ENCODE data around the gene STAB1.

GRCh38 chr3:52458770-52459545 lies 36.2 kb upstream of the STAB1 start:
- no peak for TF ChIP-seq CTCF (conservative IDR thresholded peaks at IDR 0.05; ENCODE audit: low read depth in 2 of 2)
- no peak for TF ChIP-seq ZNF114 (CRISPR knock-in tag; IDR thresholded peaks at IDR 0.05)
- TF ChIP-seq POLR2AphosphoS5 (IDR thresholded peaks at IDR 0.05; ENCODE audit: low read depth) = no peak
- TF ChIP-seq ETS1 (IDR thresholded peaks at IDR 0.05) = no peak
- TF ChIP-seq STAT1 (IDR thresholded peaks at IDR 0.05; ENCODE audit: unreplicated experiment) = no peak
- TF ChIP-seq REST (IDR thresholded peaks at IDR 0.05; ENCODE audit: unreplicated experiment) = no peak
- TF ChIP-seq CREB1 (CRISPR knock-in tag; IDR thresholded peaks at IDR 0.05; ENCODE audit: low read depth) = no peak
- TF ChIP-seq EZH2phosphoT487 (IDR thresholded peaks at IDR 0.05; ENCODE audit: unreplicated experiment) = no peak
- no peak for TF ChIP-seq EZH2 (IDR thresholded peaks at IDR 0.05; ENCODE audit: low read depth, unreplicated experiment)
- no peak for TF ChIP-seq JUNB (IDR thresholded peaks at IDR 0.05; ENCODE audit: unreplicated experiment)
- no peak for TF ChIP-seq NANOG (IDR thresholded peaks at IDR 0.05; ENCODE audit: borderline replicate concordance)
- no peak for TF ChIP-seq ZNF331 (CRISPR knock-in tag; IDR thresholded peaks at IDR 0.05; ENCODE audit: low read depth)
